CD4-positive, alpha-beta T cell (primary cell): ENCODE data around the gene BTRC. TPM values are rescaled to one million over a fixed set of nuclear protein-coding genes. Genes with fewer than 3 reads are reported as not detected.

Experiments
- ATAC-seq: fragments of 200-7000 bp; cut with Tn5 transposase; one replicate; pipeline ENCODE4 v1.10.0; 2022; ENCODE audit warnings: mild to moderate bottlenecking; ENCODE audit not compliant: poor library complexity
- CTCF ChIA-PET: fragments of 350-600 bp; sonication (Branson Sonifier 250); formaldehyde crosslinking; loops from one replicate; lab custom pipeline; 2021; ENCODE audit warnings: antibody characterized with exemption, inconsistent platforms; lab: Charles Lee
- POLR2A ChIA-PET: fragments of 350-600 bp; sonication (Branson Sonifier 250); formaldehyde crosslinking; loops from one replicate; lab custom pipeline; 2021; ENCODE audit warnings: antibody characterized with exemption, inconsistent platforms; lab: Charles Lee
- DNase-seq, 14 experiments: peaks; one replicate each; pipeline ENCODE4 v3.0.0-alpha.2; 2013 to 2020; ENCODE audit warnings: mixed read lengths in 2 of 14
- H3K27ac ChIP-seq, 2 donors: one replicate each; pipeline versions ENCODE4 v1.5.1 to v1.7.0; 2013; ENCODE audit warnings: low read length in 2 of 2, low read depth in 1 of 2, mild to moderate bottlenecking in 1 of 2
- H3K27me3 ChIP-seq, 2 experiments: 1 replicate in 1 of 2; 2 replicates in 1 of 2; pipeline versions ENCODE4 v1.6.1 to v1.7.0; 2013; ENCODE audit warnings: low read length in 2 of 2, control low read depth in 1 of 2, mild to moderate bottlenecking in 1 of 2, moderate library complexity in 1 of 2; ENCODE audit not compliant: insufficient read depth in 2 of 2, control insufficient read depth in 1 of 2
- H3K36me3 ChIP-seq: one replicate; pipeline ENCODE4 v1.6.1; 2013; ENCODE audit warnings: low read length, control low read depth; ENCODE audit not compliant: insufficient read depth
- H3K4me1 ChIP-seq: one replicate; pipeline ENCODE4 v1.6.1; 2013; ENCODE audit warnings: low read length, control low read depth; ENCODE audit not compliant: insufficient read depth
- H3K4me3 ChIP-seq: one replicate; pipeline ENCODE4 v1.5.1; 2013; ENCODE audit warnings: mild to moderate bottlenecking, low read length, moderate library complexity
- H3K9me3 ChIP-seq, 2 experiments: 1 replicate in 1 of 2; 2 replicates in 1 of 2; pipeline versions ENCODE4 v1.6.1 to v1.7.0; 2013; ENCODE audit warnings: low read length in 2 of 2, mild to moderate bottlenecking in 2 of 2, control low read depth in 1 of 2, moderate library complexity in 1 of 2; ENCODE audit not compliant: control insufficient read depth in 1 of 2, insufficient read depth in 1 of 2
- H3K27ac Mint-ChIP-seq: one replicate; pipeline ENCODE4 v1.8.0; 2020; ENCODE audit warnings: mixed read lengths
- H3K27me3 Mint-ChIP-seq: one replicate; pipeline ENCODE4 v1.8.0; 2021; ENCODE audit warnings: mixed read lengths
- H3K36me3 Mint-ChIP-seq: one replicate; pipeline ENCODE4 v1.8.0; 2021; ENCODE audit warnings: low read depth, mixed read lengths
- H3K4me1 Mint-ChIP-seq: one replicate; pipeline ENCODE4 v1.8.0; 2021; ENCODE audit warnings: low read depth, mixed read lengths
- H3K4me3 Mint-ChIP-seq: one replicate; pipeline ENCODE4 v1.8.0; 2020; ENCODE audit warnings: mild to moderate bottlenecking, mixed read lengths
- H3K9me3 Mint-ChIP-seq: one replicate; pipeline ENCODE4 v1.8.0; 2020; ENCODE audit warnings: mixed read lengths
- intact Hi-C, 2 experiments: fragments of 100-400 bp; cut with DNase I in 1 of 2; cut with micrococcal nuclease in 1 of 2; formaldehyde crosslinking; loops; one replicate each; pipeline versions ENCODE4 v1.15.1 to v1.9.0; 2023 to 2025; cut with DNase I, micrococcal nuclease
- polyA plus RNA-seq, 2 donors: library from polyadenylated mRNA; unstranded; fragments of 120-200 nt; gene quantifications; one replicate each; pipeline ENCODE4 v1.2.1, GENCODE V29; 2013
- total RNA-seq, 174 experiments: library from RNA in 2 of 174; stranded (reverse) in 2 of 174; gene quantifications; one replicate each; pipeline ENCODE4 v1.2.3 and lab custom pipeline; 2021 to 2026
- TF ChIP-seq, protein P1 (sequence below): fragments of 200-600 bp; IDR thresholded peaks from one replicate; pipeline ENCODE4 v1.8.0; 2022; ENCODE audit warnings: antibody characterized with exemption, mild to moderate bottlenecking

BTRC gene
- total RNA-seq (10 to 100 TPM; 13.1 to 13.2 TPM), total RNA-seq (lab: John Stamatoyannopoulos, UW) (15.7 to 58.0 (median 36.2) reads per million in 172 experiments)
- polyA plus RNA-seq (2013, experiment 1 of 2): 7.5 TPM
- polyA plus RNA-seq (2013, experiment 2 of 2): 9.5 TPM

DNA sequence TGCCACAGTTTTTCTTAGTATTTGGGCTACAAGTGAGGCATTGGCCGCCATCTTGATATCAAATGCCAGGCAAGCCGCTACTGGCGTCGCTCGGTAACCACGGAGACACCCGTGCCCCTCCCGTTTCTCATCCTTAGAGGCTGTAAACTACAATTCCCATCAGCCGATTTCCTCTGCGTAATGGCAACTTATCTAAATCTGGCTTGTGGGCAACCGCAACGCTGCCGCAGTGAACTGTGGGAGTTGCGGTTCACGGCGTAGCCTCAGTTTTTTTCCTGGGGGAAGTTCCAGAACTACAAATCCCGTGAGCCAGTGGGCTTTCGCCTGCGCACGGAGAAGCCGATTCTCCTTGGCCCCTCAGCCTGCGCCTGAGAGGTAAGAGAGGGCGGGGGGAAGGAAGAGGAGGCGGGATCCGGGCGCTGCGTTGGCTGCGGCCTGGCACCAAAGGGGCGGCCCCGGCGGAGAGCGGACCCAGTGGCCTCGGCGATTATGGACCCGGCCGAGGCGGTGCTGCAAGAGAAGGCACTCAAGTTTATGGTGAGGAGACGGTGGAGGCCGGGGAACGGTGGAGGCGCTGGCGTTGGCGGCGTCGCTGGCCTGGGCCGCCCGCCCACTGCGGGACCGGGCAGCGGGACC is at the start of gene BTRC:
Gene BTRC (plus strand): TSS at position 474 of the 636 bp plus-strand sequence. CDS start 16 bp downstream, at position 490.
- H3K9me3 ChIP-seq: no peaks in the 10 kb centered on the region
- Mint-ChIP-seq H3K27ac (peak within 1 kb of the TSS; percentile 94), H3K4me3 (peak within 1 kb of the TSS; percentile 100), H3K4me1 (peaks cover 39% of the 10 kb centered on the region), H3K36me3 (peaks cover 17% of the 10 kb centered on the region), H3K9me3 (no peaks in the 10 kb centered on the region), H3K27me3 (peaks cover 17% of the 10 kb centered on the region)
- H3K4me1 ChIP-seq: peaks cover 17% of the 10 kb centered on the region
- peak within 1 kb of the TSS; percentile 79 for H3K4me3 ChIP-seq
- H3K27me3 ChIP-seq: peaks cover 0 to 5% of the 10 kb centered on the region in 2 experiments
- TF ChIP-seq, protein P1, sequence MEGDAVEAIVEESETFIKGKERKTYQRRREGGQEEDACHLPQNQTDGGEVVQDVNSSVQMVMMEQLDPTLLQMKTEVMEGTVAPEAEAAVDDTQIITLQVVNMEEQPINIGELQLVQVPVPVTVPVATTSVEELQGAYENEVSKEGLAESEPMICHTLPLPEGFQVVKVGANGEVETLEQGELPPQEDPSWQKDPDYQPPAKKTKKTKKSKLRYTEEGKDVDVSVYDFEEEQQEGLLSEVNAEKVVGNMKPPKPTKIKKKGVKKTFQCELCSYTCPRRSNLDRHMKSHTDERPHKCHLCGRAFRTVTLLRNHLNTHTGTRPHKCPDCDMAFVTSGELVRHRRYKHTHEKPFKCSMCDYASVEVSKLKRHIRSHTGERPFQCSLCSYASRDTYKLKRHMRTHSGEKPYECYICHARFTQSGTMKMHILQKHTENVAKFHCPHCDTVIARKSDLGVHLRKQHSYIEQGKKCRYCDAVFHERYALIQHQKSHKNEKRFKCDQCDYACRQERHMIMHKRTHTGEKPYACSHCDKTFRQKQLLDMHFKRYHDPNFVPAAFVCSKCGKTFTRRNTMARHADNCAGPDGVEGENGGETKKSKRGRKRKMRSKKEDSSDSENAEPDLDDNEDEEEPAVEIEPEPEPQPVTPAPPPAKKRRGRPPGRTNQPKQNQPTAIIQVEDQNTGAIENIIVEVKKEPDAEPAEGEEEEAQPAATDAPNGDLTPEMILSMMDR: no peak
- no peaks in the 10 kb centered on the region for H3K36me3 ChIP-seq
- ChIA-PET CTCF (interaction anchor here (0.7 to 1.6 kb wide), 2 partner anchors 9 to 113 kb away, joined by 3 to 4 read pairs; no protein-coding TSS in a partner anchor), POLR2A (interaction anchor here (0.8 kb wide), 1 partner anchor 234 kb away, joined by 3 read pairs; the partner anchor contains the start of genes DPCD and POLL)
- intact Hi-C loops: loop anchor here (2.0 to 10.0 kb wide), 13 partner anchors 43 to 1841 kb away; partner anchors contain the start of genes ARL3 (in 1 of the 2), ARMH3 (in 1 of the 2), BORCS7 (in 1 of the 2) and DPCD (in 1 of the 2)
- peak within 1 kb of the TSS; percentile 26 to 86 for H3K27ac ChIP-seq
- DNase-seq: peak; percentile 87 to 99 (median 92)
- ATAC-seq: peak; percentile 94

DNA sequence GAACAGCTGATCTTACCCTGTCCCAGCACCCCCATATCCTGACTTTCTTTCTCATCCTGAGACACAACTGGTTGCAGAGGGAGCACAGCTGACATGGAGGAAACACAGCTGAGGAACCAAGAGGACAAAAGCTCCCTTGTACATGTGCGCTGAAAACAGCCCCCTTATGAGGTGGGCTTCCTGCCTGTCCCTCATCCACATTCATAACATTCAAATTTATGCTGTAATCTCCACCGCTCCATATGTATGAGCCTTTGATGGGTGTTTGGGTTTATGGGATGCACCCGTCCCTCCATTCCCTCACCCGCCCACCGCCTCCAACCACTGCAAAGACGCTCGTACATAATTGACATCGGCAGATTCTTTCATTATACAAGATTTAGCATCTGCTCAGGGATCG is 49.6 kb upstream of the BTRC start:
- Histone ChIP-seq H3K27ac (no peak overlapping the region), H3K36me3 (no peaks in the 10 kb centered on the region), H3K4me3 (no peak overlapping the region), H3K4me1 (no peaks in the 10 kb centered on the region), H3K27me3 (peaks cover 24 to 34% of the 10 kb centered on the region in 2 experiments), H3K9me3 (no peaks in the 10 kb centered on the region)
- Mint-ChIP-seq H3K4me3 (no peak overlapping the region), H3K4me1 (no peaks in the 10 kb centered on the region), H3K36me3 (no peaks in the 10 kb centered on the region), H3K27ac (no peak overlapping the region), H3K9me3 (no peaks in the 10 kb centered on the region), H3K27me3 (peaks cover 78% of the 10 kb centered on the region)
- TF ChIP-seq, protein P1: no peak
- ChIA-PET POLR2A (no interaction called here), CTCF (interaction anchor here (1.2 kb wide), 1 partner anchor 140 kb away, joined by 3 read pairs; no protein-coding TSS in a partner anchor)
- ATAC-seq: no peak
- DNase-seq: no peak
- intact Hi-C loops: loop anchor here in 1 of 2 experiments (10.0 kb wide), 1 partner anchor 160 kb away; no protein-coding TSS in a partner anchor

DNA sequence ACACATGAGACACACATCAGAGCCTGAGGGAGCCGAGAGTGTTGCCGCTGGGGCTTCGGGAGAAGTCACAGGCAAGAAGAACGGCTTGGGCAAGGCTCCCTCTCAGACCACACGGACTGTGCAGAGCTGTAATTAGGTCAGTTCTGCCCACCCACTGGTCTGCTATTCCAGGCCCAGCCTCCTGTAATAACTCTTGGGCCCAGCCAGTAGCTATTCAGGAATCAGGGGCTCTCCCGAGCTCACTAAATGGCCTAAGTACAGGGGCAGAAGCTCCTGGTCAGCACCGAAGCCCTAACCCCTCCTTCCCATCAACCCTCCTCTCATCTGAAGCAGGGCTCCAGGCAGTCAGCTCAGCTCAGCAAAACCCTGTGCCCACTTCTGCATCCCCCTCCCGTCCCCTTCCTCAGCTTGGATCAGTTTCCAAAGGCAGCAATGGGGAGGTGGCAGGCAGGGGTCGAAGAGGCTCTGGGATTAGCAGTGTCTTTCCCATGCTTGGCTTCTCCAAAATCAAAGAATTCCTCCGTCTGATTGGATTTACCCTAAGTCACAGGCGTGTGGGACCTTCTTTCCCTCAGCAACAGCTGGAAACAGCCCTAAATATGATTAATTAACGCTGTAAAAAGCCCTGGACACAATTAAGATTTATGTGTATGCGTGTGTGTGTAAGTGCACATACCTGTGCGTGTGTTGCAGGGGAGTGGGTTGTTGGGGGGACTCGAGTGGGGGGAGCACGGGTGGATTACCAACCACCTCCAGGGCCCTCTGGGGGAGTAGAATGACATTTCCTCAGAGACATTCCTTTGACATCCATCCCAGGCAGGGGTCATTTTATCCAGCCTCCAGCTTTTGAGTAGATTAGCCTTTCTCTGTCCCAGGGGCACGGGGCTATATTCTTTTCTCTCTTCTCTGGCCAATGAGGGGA is 48.4 kb upstream of the BTRC start:
- Mint-ChIP-seq H3K27ac (no peak overlapping the region), H3K36me3 (no peaks in the 10 kb centered on the region), H3K4me1 (peaks cover 3% of the 10 kb centered on the region), H3K4me3 (no peak overlapping the region), H3K27me3 (peaks cover 83% of the 10 kb centered on the region), H3K9me3 (no peaks in the 10 kb centered on the region)
- ATAC-seq (no peak), DNase-seq (no peak)
- Histone ChIP-seq H3K4me1 (peaks cover 3% of the 10 kb centered on the region), H3K4me3 (no peak overlapping the region), H3K27ac (no peak overlapping the region), H3K27me3 (peaks cover 27 to 38% of the 10 kb centered on the region in 2 experiments), H3K9me3 (no peaks in the 10 kb centered on the region), H3K36me3 (no peaks in the 10 kb centered on the region)
- ChIA-PET CTCF (interaction anchor here (1.2 to 1.4 kb wide), 2 partner anchors 19 to 138 kb away, joined by 3 read pairs; no protein-coding TSS in a partner anchor), POLR2A (no interaction called here)
- TF ChIP-seq, protein P1: no peak
- intact Hi-C loops: loop anchor here in 1 of 2 experiments (10.0 kb wide), 1 partner anchor 159 kb away; no protein-coding TSS in a partner anchor
